Spinal cord (tissue), 10 donors: ENCODE data around the gene GPR21. TPM values are rescaled to one million over a fixed set of nuclear protein-coding genes. Genes with fewer than 3 reads are reported as not detected.

Source experiments
- DNase-seq, 6 donors: peaks; one replicate each; pipeline versions ENCODE4 v3.0.0 to v3.0.0-alpha.2; 2013 to 2015; ENCODE audit warnings: low spot score in 6 of 6, low read depth in 4 of 6
- H3K27ac ChIP-seq: one replicate; pipeline ENCODE4 v1.5.1; 2013; ENCODE audit warnings: low read depth, low read length, control low read depth
- H3K27me3 ChIP-seq: one replicate; pipeline ENCODE4 v1.6.1; 2013; ENCODE audit warnings: low read length; ENCODE audit not compliant: control insufficient read depth, insufficient read depth
- H3K36me3 ChIP-seq: one replicate; pipeline ENCODE4 v1.6.1; 2013; ENCODE audit warnings: low read length; ENCODE audit not compliant: control insufficient read depth, insufficient read depth
- H3K4me1 ChIP-seq: one replicate; pipeline ENCODE4 v1.6.1; 2013; ENCODE audit warnings: low read length; ENCODE audit not compliant: control insufficient read depth, insufficient read depth
- H3K4me3 ChIP-seq: one replicate; pipeline ENCODE4 v1.5.1; 2013; ENCODE audit warnings: low read depth, low read length, control low read depth
- H3K9me3 ChIP-seq: one replicate; pipeline ENCODE4 v1.6.1; 2013; ENCODE audit warnings: low read length; ENCODE audit not compliant: control insufficient read depth, insufficient read depth
- WGBS: methylation state at CpG from one replicate; pipeline ENCODE4 v1.1.5; 2013; ENCODE audit warnings: missing lambda C conversion rate; ENCODE audit not compliant: insufficient coverage; 5-methylcytosine and 5-hydroxymethylcytosine counted together
- polyA plus RNA-seq, 2 donors: library from polyadenylated mRNA; unstranded; fragments of 120-200 nt; gene quantifications; one replicate each; pipeline ENCODE4 v1.2.1, GENCODE V29; 2013; ENCODE audit not compliant: insufficient read length in 2 of 2
- total RNA-seq, 2 donors: library from RNA; depleted of rRNA in 1 of 2; stranded (reverse); fragments of 120-200 nt in 1 of 2; fragments of >200 nt in 1 of 2; gene quantifications; one replicate each; pipeline versions ENCODE4 v1.2.3 to v1.2.4, GENCODE V29; 2013 to 2014
- donor health status: healthy.

GPR21 gene
- total and polyA plus RNA-seq, 4 donors: 0.50 to 5.6 (median 1.9) TPM

GRCh38 chr9:123070198-123070597 lies 36.7 kb downstream of the GPR21 start:
- Histone ChIP-seq H3K9me3 (no peaks in the 10 kb centered on the region), H3K27me3 (no peaks in the 10 kb centered on the region), H3K27ac (no peak overlapping the region), H3K4me3 (no peak overlapping the region), H3K36me3 (no peaks in the 10 kb centered on the region), H3K4me1 (no peaks in the 10 kb centered on the region)
- DNase-seq: no peak

GRCh38 chr9:123072407-123072995 lies 39.0 kb downstream of the GPR21 start:
- no peaks in the 10 kb centered on the region for H3K4me1 ChIP-seq
- peaks cover 3% of the 10 kb centered on the region for H3K36me3 ChIP-seq
- WGBS: 100% methylated on average over 1 of the region's 2 CpGs
- H3K9me3 ChIP-seq: no peaks in the 10 kb centered on the region
- DNase-seq: no peak
- H3K4me3 ChIP-seq: no peak overlapping the region
- no peak overlapping the region for H3K27ac ChIP-seq
- H3K27me3 ChIP-seq: no peaks in the 10 kb centered on the region

- Histone ChIP-seq H3K4me3 (no peak overlapping the region), H3K27me3 (no peaks in the 10 kb centered on the region), H3K4me1 (no peaks in the 10 kb centered on the region), H3K36me3 (peaks cover 3% of the 10 kb centered on the region), H3K9me3 (no peaks in the 10 kb centered on the region), H3K27ac (no peak overlapping the region)
- 58% methylated on average over 2 of the region's 5 CpGs for WGBS
- DNase-seq: no peak
Measured at GRCh38 chr9:123073441-123073840, 40.0 kb downstream of the GPR21 start.

- Histone ChIP-seq H3K9me3 (no peaks in the 10 kb centered on the region), H3K27me3 (no peaks in the 10 kb centered on the region), H3K4me3 (no peak overlapping the region), H3K27ac (no peak overlapping the region), H3K36me3 (peaks cover 3% of the 10 kb centered on the region), H3K4me1 (no peaks in the 10 kb centered on the region)
- DNase-seq: no peak
- WGBS: no CpG with 5 or more reads among the region's 1 CpG
Measured at GRCh38 chr9:123073991-123074422, 40.5 kb downstream of the GPR21 start.

- DNase-seq: no peak
- Histone ChIP-seq H3K4me3 (no peak overlapping the region), H3K4me1 (no peaks in the 10 kb centered on the region), H3K27me3 (no peaks in the 10 kb centered on the region), H3K9me3 (no peaks in the 10 kb centered on the region), H3K27ac (no peak overlapping the region), H3K36me3 (peaks cover 7% of the 10 kb centered on the region)
- no CpG with 5 or more reads among the region's 3 CpGs for WGBS
Measured at GRCh38 chr9:123074628-123075027, 41.2 kb downstream of the GPR21 start.

GRCh38 chr9:123080444-123080843 lies 47.0 kb downstream of the GPR21 start:
- 100% methylated on average over 1 of the region's 3 CpGs for WGBS
- H3K9me3 ChIP-seq: no peaks in the 10 kb centered on the region
- no peak overlapping the region for H3K4me3 ChIP-seq
- peaks cover 14% of the 10 kb centered on the region for H3K36me3 ChIP-seq
- H3K4me1 ChIP-seq: no peaks in the 10 kb centered on the region
- H3K27me3 ChIP-seq: no peaks in the 10 kb centered on the region
- DNase-seq: no peak
- no peak overlapping the region for H3K27ac ChIP-seq

- Histone ChIP-seq H3K36me3 (peaks cover 14% of the 10 kb centered on the region), H3K9me3 (no peaks in the 10 kb centered on the region), H3K27me3 (no peaks in the 10 kb centered on the region), H3K4me3 (no peak overlapping the region), H3K4me1 (no peaks in the 10 kb centered on the region), H3K27ac (no peak overlapping the region)
- no CpG with 5 or more reads among the region's 2 CpGs for WGBS
- DNase-seq: peak in 5 of 6 donors; percentile 17 to 85 (median 44)
Measured at GRCh38 chr9:123081824-123082223, 48.4 kb downstream of the GPR21 start.

GRCh38 chr9:123083680-123084079 lies 50.2 kb downstream of the GPR21 start:
- Histone ChIP-seq H3K36me3 (peaks cover 18% of the 10 kb centered on the region), H3K27me3 (no peaks in the 10 kb centered on the region), H3K4me3 (no peak overlapping the region), H3K4me1 (no peaks in the 10 kb centered on the region), H3K9me3 (no peaks in the 10 kb centered on the region), H3K27ac (no peak overlapping the region)
- DNase-seq: no peak
- 73% methylated on average over 5 of the region's 6 CpGs for WGBS

GRCh38 chr9:123084256-123084655 lies 50.8 kb downstream of the GPR21 start:
- Histone ChIP-seq H3K4me3 (no peak overlapping the region), H3K27me3 (no peaks in the 10 kb centered on the region), H3K36me3 (peaks cover 15% of the 10 kb centered on the region), H3K9me3 (no peaks in the 10 kb centered on the region), H3K27ac (no peak overlapping the region), H3K4me1 (no peaks in the 10 kb centered on the region)
- 100% methylated on average over 1 of the region's 1 CpG for WGBS
- DNase-seq: no peak
